Cardiac fibroblast (primary cell): Measurements from ENCODE around the gene DHRS7B.

ENCODE experiments used
- DNase-seq, 2 donors: peaks; one replicate each; pipeline versions ENCODE4 v3.0.0 to v3.0.0-alpha.2; 2010; ENCODE audit warnings: low read depth in 2 of 2
- H3K4me3 ChIP-seq, 2 donors: replicated peaks in 1 of 2; 1 replicate in 1 of 2; 2 replicates in 1 of 2; pipeline ENCODE4 v1.5.1; 2011; ENCODE audit warnings: low read depth in 2 of 2, low read length in 2 of 2, mild to moderate bottlenecking in 2 of 2, moderate library complexity in 1 of 2
- CTCF ChIP-seq: IDR thresholded peaks from one replicate; pipeline ENCODE4 v1.5.1; 2011; ENCODE audit warnings: low read depth, mild to moderate bottlenecking, low read length, inconsistent platforms

Gene DHRS7B

DNA sequence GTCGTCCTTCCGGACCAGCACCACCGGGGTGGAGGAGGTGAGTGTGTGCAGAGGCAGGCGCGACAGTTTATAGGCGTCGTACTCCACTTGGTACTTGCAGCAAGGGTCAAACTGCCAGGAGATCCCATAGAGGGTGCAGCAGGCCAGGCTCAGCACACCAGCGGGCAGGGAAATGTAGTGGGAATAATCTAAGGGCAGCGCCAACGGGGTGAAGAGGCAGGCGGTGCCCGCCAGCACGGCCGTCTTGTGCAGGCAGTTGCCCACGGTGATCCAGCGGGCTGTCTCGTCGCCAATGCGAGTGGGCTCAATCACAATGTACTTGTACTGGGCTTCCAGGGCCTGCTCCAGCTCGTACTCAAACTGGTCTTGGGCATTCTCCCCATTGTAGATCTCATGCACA is 71.6 kb downstream of the DHRS7B start:
- no peak for DNase-seq
- H3K4me3 ChIP-seq = no peak overlapping the region
- no peak for TF ChIP-seq CTCF

GRCh38 chr17:21199311-21199710 is 72.5 kb downstream of the DHRS7B start:
- H3K4me3 ChIP-seq = no peak overlapping the region
- peak; percentile 25 to 66 for DNase-seq
- TF ChIP-seq CTCF = no peak

DNA sequence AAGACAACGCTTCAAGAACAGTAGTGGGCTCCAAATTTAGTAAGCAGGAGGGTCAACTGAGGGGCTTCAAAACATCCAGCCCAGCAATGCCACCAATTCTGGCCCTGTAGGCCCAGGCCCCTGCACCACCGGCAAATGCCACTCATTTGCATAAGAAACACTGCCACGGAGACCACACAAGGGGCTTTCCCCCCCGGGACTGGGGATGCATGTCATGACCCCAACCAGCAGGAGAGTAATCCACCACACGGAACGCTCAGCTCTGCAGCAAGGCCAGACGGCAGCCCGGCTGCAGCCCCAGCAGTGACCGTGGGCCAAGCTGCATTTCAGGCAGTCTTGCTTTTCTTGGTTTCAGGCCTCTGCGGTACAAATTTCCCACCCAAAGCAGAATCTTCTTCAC is 73.1 kb downstream of the DHRS7B start:
- DNase-seq = no peak
- no peak for TF ChIP-seq CTCF
- H3K4me3 ChIP-seq = no peak overlapping the region

GRCh38 chr17:21200590-21201297 is 74.0 kb downstream of the DHRS7B start:
- DNase-seq = no peak
- no peak overlapping the region for H3K4me3 ChIP-seq
- no peak for TF ChIP-seq CTCF

GRCh38 chr17:21201298-21201595 is 74.5 kb downstream of the DHRS7B start:
- no peak for TF ChIP-seq CTCF
- H3K4me3 ChIP-seq = no peak overlapping the region
- no peak for DNase-seq

GRCh38 chr17:21201874-21202273 is 75.1 kb downstream of the DHRS7B start:
- H3K4me3 ChIP-seq = no peak overlapping the region
- no peak for TF ChIP-seq CTCF
- DNase-seq = no peak

- DNase-seq = no peak
- no peak overlapping the region for H3K4me3 ChIP-seq
- no peak for TF ChIP-seq CTCF
Observed at GRCh38 chr17:21202512-21202911, 75.7 kb downstream of the DHRS7B start.
